Right forelimb (tissue), 1 donor: Measurements from ENCODE around the gene NLRP7.
"Not testable (repeated sequence)": the region's sequence is repeated elsewhere in the genome, so short reads cannot be mapped to it uniquely, and the experiment has no call there.

Experiments
- DNase-seq: peaks from one replicate; pipeline ENCODE4 v3.0.0-alpha.2; 2018

NLRP7 gene

DNA sequence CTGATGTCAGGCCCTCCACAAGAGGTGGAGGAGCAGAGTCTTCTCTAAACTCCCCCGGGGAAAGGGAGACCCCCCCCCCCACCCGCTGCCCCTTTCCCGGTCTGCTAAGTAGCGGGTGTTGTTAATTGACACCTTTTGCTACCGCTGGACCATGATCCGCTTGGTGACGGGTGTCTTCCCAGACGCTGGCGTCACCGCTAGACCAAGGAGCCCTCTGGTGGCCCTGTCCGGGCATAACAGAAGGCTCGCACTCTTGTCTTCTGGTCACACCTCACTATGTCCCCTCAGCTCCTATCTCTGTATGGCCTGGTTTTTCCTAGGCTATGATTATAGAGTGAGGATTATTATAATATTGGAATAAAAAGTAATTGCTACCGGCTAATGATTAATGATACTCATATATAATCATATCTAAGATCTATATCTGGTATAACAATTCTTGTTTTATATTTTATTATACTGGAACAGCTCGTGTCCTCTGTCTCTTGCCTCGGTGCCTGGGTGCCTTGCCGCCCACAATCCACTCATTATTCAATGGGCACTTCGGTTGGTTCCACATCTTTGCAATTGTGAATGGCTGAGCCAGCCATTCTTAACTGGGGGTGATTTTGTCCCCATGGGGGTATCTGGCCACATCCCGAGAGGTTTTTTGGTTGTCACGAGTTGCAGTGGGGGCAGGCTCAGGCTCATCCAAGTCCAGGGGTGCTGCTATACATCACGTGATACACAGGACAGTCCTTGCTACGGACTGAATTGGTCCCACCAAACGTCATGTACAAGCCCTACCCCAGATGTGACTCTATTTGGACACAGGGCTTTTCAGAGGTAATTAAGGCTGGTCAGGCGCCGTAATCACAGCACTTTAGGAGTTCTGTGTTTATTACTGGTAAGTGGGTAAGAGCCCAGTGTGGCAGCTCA lies 27.4 kb downstream of the NLRP7 start:
- DNase-seq, result not testable (repeated sequence)

DNA sequence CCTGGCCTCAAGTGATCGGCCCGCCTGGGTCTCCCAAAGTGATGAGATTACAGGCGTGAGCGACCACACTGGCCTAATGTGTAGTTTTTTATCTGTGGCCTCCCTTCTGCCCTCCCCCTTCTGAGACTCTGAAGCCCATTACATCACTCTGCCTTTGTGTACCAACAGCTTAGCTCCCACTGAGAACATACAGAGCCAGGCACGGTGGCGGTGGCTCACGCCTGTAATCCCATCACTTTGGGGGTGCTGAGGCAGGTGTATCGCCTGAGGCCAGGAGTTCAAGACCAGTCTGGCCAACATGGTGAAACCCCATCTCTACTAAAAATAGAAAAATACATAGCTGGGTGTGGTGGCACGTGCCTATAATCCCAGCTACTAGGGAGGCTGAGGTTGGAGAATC lies 28.8 kb downstream of the NLRP7 start:
- no peak for DNase-seq

DNA sequence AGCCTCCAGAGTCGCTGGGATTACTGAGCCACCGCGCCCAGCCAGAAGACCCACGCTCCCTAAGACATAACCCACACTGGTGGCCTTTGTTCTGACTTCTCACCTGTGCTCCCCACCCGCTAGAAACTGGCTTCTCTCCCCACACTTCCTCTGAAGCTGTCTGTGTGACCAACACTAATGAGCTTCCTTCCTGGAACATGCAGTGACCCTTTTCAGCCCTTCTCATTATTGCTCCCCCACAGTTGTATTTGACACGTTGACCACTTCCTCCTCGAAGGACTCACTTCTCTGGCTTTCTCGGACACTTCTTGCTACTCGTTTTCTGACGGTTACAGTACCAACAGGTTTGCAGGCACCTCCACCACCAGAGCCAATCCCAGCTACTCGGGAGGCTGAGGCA lies 30.5 kb downstream of the NLRP7 start:
- DNase-seq, result no peak

DNA sequence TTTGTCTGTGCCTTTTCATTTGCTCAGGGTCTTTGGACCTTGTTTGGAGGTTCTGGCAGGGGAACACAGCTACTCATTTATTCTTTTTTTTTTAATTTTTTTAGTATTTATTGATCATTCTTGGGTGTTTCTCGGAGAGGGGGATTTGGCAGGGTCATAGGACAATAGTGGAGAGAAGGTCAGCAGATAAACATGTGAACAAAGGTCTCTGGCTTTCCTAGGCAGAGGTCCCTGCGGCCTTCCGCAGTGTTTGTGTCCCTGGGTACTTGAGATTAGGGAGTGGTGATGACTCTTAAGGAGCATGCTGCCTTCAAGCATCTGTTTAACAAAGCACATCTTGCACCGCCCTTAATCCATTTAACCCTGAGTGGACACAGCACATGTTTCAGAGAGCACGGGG lies 39.4 kb downstream of the NLRP7 start:
- not testable (repeated sequence) for DNase-seq

DNA sequence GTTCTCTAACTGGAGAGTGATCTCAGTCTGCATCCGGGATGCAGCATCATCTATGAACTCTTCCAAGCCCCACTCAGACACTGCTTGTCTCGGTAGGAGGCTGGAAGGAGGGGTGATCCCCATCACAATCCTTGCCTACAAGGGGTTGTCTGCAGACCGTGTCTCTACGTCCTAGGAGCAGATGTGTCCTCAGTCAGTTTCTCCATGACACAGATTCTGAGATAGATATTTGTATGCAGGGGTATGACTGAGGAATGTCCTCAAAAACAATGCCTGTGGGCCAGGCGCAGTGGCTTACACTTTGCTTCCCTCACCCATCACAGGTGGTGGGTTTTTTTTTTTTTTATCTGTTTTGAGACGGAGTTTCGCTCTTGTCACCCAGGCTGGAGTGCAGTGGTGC lies 40.5 kb downstream of the NLRP7 start:
- no peak for DNase-seq

DNA sequence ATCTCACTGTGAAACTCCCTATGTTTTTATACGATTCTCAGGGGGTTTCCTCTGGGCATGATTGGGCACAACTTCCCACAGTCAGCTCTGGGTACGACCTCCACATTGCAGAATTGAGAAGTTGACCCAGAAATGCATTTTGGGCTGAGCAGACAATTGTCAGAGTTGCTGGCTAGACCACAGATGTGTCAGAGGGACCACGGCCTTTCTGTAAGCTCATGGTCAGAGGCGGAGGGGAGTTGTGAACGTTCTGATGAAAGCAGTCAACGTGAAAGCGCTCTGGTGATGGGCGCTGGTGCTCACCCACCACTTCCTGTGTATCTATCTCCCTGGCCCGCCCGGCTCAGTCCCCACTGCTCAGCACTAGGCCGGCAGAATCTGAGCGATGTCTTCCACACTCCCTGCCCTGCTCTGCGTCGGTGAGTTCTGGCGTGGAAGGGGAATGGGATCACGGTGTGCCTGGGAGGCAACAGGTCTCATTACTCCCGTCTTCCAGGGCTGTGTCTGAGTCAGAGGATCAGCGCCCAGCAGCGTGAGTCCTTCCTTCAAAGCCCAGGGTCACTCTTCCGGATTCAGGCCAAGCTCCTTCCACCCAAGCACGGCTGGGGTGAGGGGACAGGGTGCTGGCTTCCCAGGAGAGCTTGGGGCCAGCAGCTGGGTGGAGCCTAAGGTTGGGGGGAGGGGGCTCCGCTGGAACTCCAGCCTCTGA lies 41.4 kb downstream of the NLRP7 start, which contains the start of gene NCR1:
NCR1 (plus strand) TSS at position 346 of the 709 bp plus-strand sequence; CDS start at position 386, 40 bp downstream.
- DNase-seq, result no peak

DNA sequence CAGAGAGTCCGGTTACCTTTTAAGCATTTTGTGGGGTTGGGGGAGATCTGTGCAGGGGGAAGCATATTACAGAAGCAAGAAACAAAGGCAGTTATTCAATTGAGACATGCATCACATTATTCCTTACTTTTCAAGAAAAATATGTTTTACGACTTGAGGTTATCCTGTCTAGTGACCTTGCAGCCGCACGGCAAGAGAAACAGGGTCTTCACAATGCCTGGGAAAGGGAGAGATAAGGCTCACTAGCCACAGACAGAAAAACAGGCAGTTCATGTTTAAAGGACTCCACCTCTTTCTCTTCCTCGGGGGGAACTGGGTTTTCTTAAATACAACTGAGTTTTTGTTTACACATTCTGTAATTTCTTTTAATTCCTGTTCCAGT lies 41.9 kb downstream of the NLRP7 start:
- DNase-seq, result no peak

DNA sequence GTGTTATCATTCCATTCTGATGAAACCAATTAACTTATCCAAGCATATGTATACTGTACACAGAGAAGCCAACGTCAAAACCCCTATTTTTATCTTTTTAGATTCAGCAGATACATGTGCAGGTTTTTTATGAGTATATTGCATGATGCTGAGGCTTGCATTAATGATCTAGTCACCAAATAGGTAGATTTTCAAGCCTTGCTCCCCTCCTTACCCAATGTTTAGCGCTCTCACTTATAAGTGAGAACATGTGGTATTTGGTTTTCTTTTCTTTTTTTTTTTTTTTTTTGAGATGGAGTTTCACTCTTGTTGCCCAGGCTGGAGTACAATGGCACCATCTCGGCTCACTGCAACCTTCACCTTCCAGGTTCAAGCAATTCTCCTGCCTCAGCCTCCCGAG lies 43.1 kb downstream of the NLRP7 start:
- DNase-seq, result not testable (repeated sequence)

DNA sequence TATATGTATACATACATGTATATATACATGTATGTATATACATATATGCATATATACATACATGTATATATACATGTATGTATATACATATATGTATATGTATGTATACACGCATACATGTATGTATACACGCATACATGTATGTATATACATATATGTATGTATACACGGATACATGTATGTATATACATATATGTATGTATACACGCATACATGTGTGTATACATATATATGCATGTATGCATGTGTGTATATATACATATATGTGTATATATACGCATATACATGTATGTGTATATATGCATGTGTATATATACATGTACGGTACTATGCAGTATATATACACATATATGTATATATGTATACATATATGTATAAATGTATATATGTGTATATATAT lies 44.0 kb downstream of the NLRP7 start:
- no peak for DNase-seq

DNA sequence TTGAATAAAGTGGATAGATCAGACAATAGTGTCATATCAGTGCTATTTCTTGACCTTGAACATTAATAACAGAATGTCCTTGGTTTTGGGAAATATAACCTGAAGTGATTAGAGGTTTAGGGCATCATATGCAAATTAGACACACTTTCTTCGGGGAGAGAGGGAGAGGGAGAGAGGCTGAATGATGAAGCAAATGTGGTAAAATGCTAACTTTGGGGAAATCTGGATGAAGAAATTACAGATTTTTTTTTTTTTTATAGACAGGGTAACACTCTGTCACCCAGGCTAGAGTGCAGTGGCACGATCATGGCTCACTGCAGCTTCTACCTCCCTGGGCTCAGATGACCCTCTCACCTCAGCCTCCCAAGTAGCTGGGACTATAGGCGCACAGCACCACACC lies 45.3 kb downstream of the NLRP7 start:
- DNase-seq, result no peak

DNA sequence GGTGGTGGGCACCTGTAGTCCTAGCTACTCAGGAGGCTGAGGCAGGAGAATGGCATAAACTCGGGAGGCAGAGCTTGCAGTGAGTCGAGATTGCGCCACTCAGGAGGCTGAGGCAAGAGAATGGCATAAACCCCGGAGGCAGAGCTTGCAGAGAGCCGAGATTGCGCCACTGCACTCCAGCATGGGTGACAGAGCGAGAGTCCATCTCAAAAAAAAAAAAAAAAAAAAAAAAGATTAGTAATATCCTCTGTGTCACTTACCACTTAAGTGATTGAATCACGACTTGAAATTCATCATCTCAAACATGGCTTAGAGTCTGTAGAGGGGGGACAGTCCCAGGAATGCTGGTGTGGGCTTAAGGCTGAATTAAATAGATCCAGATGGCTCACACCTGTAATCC lies 46.2 kb downstream of the NLRP7 start:
- not testable (repeated sequence) for DNase-seq

DNA sequence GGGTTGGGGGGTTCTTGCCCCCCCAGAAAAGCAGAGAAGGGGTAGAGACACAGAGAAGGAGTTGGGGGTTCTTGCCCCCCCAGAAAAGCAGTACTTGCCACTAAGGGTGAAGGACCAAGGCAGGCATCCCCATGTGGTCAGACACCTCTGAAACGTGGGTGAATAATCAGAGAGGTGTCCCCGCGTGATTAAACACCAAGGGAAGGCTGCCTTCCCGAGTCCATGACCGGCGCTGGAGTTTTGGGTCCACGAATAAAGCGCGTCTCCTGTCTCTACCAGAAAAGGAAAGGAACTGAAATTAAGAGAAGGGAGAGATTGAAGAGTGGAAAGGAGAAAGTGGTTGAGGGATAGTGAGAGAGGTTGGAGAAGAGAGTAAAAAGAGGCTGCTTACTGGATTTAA lies 47.7 kb downstream of the NLRP7 start:
- not testable (repeated sequence) for DNase-seq

DNA sequence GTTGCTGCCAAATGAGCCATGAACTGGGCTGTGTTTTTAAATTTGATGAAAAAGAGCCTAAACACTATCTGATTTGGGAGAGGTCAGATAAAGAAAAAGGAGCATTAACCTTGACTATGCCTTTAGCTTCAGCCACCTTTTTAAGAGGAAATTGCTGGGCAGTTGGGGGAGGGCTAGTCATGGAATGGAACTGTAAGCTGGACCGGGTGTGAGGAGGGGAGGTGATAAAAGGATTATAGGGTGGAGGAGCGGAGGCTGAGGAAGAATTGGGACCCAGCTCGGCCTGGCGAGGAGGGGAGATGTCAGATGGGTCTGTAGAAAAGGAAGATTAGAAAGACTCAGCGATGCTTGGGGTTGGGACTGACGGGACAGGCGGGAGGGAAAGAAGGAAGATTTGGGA lies 48.6 kb downstream of the NLRP7 start:
- DNase-seq, result not testable (repeated sequence)

DNA sequence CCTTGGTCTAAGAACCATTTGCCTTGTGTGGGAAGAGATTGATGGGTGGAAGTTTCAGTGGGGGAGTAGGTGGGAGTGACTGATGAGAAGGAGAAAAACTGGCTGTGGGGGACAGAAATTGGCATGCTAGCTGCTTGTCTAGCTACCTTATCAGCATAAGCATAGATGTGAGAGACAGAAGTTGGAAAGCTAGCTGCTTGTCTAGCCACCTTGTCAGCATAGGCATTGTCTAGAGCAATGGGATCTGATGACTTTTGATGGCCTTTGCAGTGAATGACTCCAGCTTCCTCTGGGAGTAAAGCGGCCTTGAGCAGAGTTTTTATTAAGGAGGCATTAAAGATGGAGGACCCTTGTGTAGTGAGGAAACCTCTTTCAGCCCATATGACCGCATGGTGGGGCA lies 51.3 kb downstream of the NLRP7 start:
- DNase-seq, result no peak

DNA sequence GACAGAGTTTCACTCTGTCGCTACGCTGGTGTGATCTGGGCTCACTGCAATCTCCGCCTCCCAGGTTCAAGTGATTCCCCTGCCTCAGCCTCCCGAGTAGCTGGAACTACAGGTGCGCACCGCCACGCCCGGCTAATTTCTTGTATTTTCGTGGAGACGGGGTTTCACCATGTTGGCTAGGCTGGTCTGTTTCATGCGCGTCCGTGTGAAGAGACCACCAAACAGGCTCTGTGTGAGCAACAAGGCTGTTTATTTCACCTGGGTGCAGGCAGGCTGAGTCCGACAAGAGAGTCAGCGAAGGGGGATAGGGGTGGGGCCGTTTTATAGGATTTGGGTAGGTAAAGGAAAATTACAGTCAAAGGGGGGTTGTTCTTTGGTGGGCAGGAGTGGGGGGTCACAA lies 53.2 kb downstream of the NLRP7 start:
- not testable (repeated sequence) for DNase-seq

DNA sequence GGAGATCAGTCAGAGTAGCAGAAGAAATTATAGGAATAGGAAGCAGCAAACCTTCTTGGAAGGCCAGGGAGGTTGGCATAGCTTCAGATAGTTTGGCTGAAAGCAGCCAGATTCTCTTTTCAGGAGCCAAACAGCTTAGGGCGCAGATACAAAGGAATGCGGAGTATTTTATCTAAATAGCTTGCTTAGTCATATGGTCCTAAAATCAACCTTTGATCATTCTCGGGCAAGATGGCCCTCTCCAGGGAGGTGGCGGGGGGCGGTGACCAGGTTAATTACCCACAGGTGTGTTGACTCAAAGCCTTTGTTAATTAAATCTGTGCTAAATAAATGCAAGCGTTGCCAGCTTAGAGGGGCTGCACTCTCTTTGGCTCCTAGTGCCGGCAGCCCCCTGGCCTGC lies 53.9 kb downstream of the NLRP7 start:
- no peak for DNase-seq

DNA sequence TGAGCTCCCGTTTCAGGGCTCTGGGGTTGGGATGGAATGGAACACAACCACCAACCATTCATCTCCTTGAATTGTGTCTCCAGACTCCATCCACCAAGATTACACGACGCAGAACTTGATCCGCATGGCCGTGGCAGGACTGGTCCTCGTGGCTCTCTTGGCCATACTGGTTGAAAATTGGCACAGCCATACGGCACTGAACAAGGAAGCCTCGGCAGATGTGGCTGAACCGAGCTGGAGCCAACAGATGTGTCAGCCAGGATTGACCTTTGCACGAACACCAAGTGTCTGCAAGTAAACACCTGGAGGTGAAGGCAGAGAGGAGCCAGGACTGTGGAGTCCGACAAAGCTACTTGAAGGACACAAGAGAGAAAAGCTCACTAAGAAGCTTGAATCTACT lies 57.8 kb downstream of the NLRP7 start:
- DNase-seq, result no peak

DNA sequence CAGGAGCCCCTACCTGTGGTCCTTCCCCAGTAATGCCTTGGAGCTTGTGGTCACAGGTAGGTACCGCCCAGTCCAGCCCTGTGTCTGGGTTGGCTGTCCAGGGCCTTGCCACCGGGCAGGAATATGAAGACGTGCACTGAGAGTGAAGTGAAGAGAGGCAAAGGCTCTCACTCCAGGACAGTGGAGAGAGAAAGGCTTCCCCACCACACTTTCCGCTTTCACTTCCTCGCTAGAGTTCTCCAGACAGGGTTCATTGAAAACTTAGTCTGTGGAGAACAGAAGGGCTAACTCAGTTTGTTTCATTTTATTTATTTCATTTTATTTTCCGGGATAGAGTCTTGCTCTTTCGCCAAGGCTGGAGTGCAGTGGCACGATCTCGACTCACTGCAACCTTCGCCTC lies 59.1 kb downstream of the NLRP7 start:
- no peak for DNase-seq

DNA sequence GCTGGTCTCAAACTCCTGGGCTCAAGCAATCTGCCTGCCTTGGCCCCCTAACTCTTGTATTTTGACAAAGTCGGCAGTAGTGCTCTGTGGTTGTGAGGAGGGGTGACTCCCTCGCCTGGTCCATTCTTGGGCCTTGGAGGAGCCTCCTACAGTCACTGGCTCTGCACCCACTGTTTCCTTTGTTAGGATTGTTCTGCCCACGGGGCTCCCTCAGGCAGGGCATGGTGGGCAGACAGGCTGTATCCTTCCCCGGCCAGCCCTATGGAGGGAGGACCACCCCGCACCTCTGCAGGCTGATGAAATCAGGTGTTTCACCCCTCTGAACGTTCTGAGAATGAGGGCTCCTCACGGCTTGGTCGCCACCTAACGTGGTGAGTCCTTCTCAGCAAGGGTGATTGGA lies 64.1 kb downstream of the NLRP7 start:
- no peak for DNase-seq

DNA sequence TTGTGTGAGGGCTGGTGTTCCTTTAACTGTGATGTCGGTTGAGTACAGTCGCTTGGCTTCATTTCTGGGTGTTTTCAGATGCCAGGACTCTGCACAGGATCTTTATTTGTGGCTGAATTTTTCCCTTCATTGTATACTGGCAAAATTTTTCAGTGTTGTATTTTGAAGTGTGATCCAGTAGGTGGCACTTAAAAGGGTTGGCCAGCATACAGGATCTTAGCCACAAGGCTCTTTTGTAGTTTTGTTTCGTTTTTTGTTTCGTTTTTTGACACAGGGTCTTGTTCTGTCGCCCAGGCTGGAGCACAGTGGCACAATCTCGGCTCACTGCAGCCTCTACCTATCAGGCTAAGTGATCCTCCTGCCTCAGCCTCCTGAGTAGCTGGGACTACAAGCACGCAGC lies 64.6 kb downstream of the NLRP7 start:
- no peak for DNase-seq

DNA sequence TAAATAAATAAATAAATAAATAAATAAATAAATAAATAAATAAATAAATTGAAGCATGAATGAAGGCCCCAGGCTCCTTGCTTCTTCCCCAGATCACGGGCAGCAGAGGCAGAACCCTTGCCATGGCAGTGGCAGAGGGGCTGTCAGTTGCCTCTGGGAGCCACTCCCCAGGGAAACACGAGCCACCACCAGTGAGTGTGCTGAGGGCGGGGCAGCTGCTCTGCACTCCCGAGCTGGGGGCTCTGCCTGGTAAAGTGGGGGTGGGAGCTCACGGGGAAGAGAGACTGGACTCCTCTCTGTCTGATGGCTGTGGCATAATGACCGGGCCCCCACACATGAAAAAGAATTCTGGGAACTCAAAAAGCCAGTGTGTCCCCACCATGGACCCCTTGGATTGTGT lies 65.4 kb downstream of the NLRP7 start:
- DNase-seq, result no peak

DNA sequence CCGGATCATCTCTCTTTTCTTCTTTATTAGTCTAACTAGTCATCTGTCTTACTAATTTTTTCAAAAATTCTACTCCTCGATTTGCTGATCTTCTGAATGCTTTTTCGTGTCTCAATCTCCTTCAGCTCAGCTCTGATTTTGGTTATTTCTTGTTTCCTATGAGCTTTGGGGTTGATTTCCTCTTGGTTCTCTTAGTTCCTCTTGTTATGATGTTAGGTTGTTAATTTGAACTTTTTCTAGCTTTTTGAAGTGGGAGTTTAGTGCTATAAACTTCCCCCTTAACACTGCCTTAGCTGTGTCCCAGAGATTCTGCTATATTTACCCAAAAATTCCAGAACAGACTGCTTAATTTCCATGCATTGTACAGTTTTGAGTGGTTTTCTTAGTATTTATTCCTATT lies 69.9 kb downstream of the NLRP7 start:
- DNase-seq, result no peak

DNA sequence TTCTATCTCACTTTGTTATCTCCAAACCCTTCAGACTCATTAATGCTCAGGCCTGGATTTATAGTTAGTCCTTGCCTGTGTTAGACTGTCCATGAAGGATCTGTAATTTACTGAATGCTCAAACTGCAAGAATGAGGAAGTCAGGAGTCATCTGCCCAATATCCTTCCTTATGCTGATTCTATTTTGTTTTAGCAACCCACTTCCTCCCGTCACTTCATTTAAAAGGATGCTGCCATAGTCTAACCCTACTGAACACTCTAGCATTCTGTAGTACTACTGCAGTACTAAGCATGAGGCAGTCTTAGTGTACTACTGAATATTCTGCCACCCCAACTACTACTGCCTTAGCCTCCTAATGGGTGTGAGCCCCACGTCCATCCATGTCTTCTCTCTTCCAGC lies 71.8 kb downstream of the NLRP7 start:
- no peak for DNase-seq

DNA sequence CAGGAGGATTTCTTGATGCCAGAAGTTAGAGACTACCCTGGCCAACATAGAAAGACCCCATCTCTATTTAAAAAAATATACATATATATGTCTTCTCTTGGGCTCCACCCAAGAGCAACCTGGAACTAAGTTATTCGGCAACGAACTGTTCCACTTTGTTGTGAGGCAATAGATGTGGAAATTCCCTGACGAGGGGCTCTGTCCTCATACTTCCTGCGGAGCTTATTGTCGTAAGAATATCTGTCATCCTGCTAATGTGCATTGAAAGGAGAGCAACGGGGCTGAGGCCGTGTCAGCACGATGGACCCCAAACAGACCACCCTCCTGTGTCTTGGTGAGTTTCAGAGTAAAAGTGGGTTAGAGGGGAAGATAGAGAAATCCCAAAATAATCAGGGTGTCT lies 73.3 kb downstream of the NLRP7 start, which contains the start of gene FCAR:
FCAR (plus strand) TSS at position 246 of the 400 bp plus-strand sequence; CDS start at position 301, 55 bp downstream.
- no peak for DNase-seq
